ENCODE results near the gene ZNF32. TPM values are rescaled to one million over a fixed set of nuclear protein-coding genes. Genes with fewer than 3 reads are reported as not detected.

Gene ZNF32
- total and polyA plus RNA-seq, 2 of the 8 experiments (the other 6 are each of a cell fraction or from before 2014, with no cell fraction given), result 17.2 to 22.5 TPM

GRCh38 chr10:43658227-43658626 lies 9.5 kb upstream of the ZNF32 start:
- Histone ChIP-seq H2AFZ (ENCODE audit: low read length) (no peak overlapping the region), H2BK120ac (replicated peaks; ENCODE audit: low read depth, low read length) (no peak overlapping the region), H2BK15ac (ENCODE audit: low read length) (no peak overlapping the region), H3K23me2 (ENCODE audit: low read depth, low read length) (no peaks in the 10 kb centered on the region), H2BK12ac (ENCODE audit: low read depth, low read length) (no peak overlapping the region), H3K4ac (replicated peaks; ENCODE audit: insufficient read length, low read depth, low read length) (no peak overlapping the region), H2BK20ac (ENCODE audit: low read length) (no peak overlapping the region), H3K4me1 (replicated peaks in 1 of 4; ENCODE audit: control insufficient read depth in 3 of 4, insufficient read depth in 4 of 4, low read length in 3 of 4) (no peaks in the 10 kb centered on the region), H3K9ac (replicated peaks in 1 of 4; ENCODE audit: extremely low read depth in 1 of 4, low read depth in 3 of 4, low read length in 3 of 4) (no peak overlapping the region), H3K27me3 (replicated peaks in 1 of 4; ENCODE audit: control insufficient read depth in 3 of 4, extremely low read depth in 1 of 4, insufficient read depth in 3 of 4, low read length in 3 of 4) (no peaks in the 10 kb centered on the region), H4K5ac (ENCODE audit: insufficient read length, low read depth, low read length) (no peak overlapping the region), H3K4me3 (ENCODE audit: extremely low read depth in 1 of 4, insufficient read depth in 2 of 4, low read depth in 3 of 4, low read length in 4 of 4) (no peak overlapping the region), H3K79me2 (ENCODE audit: control insufficient read depth in 1 of 2, insufficient read depth in 2 of 2, low read length in 2 of 2) (no peaks in the 10 kb centered on the region), H3K18ac (ENCODE audit: extremely low read depth, low read length) (no peak overlapping the region), H4K91ac (replicated peaks; ENCODE audit: insufficient read length, low read length) (no peak overlapping the region), H3K36me3 (ENCODE audit: control insufficient read depth in 2 of 4, insufficient read depth in 4 of 4, low read length in 3 of 4) (no peaks in the 10 kb centered on the region), H2BK5ac (ENCODE audit: low read depth, low read length) (no peak overlapping the region), H3K27ac (ENCODE audit: low read depth, low read length) (no peak overlapping the region), H3K9me3 (ENCODE audit: insufficient read depth in 2 of 2, low read depth in 1 of 2, low read length in 1 of 2) (no peaks in the 10 kb centered on the region), H2AK5ac (ENCODE audit: low read depth, low read length) (no peak overlapping the region), H4K8ac (ENCODE audit: extremely low read depth, insufficient read depth, low read length) (no peak overlapping the region), H4K20me1 (replicated peaks in 1 of 2; ENCODE audit: control insufficient read depth in 1 of 2, insufficient read depth in 2 of 2, low read length in 2 of 2) (no peaks in the 10 kb centered on the region), H3K23ac (ENCODE audit: insufficient read length) (no peak overlapping the region), H3K4me2 (ENCODE audit: insufficient read depth in 1 of 2, low read depth in 2 of 2, low read length in 2 of 2) (no peak overlapping the region), H3K56ac (replicated peaks; ENCODE audit: insufficient read length, low read depth, low read length) (no peak overlapping the region), H3K79me1 (ENCODE audit: low read depth, low read length) (no peaks in the 10 kb centered on the region), H3K14ac (ENCODE audit: insufficient read length) (no peak overlapping the region)
- DNase-seq (ENCODE audit: low read depth in 1 of 2, low spot score in 2 of 2) (no peak), FAIRE-seq (no peak)
- CTCF ChIA-PET (ENCODE audit: partially characterized antibody), result interaction anchor here (1.5 kb wide), 1 partner anchor 13 kb away, joined by 8 read pairs; no protein-coding TSS in a partner anchor
- POLR2A ChIA-PET (ENCODE audit: partially characterized antibody), result interaction anchor here (1.3 kb wide), 1 partner anchor 9 kb away, joined by 3 read pairs; the partner anchor contains the start of gene ZNF32
- TF ChIP-seq NRF1 (IDR thresholded peaks at IDR 0.05; ENCODE audit: low read depth, low read length) (no peak), RBBP5 (IDR thresholded peaks at IDR 0.05; ENCODE audit: borderline replicate concordance, low read depth, low read length) (no peak), RNF2 (IDR thresholded peaks at IDR 0.05; ENCODE audit: borderline replicate concordance, low read depth, low read length, missing control alignments, poor library complexity, severe bottlenecking) (no peak), FOSL1 (IDR thresholded peaks at IDR 0.05; ENCODE audit: insufficient read depth, low read depth, low read length) (no peak)
- WGBS, 2 experiments (ENCODE audit: extremely low coverage in 1 of 2, insufficient coverage in 1 of 2, insufficient read length in 1 of 2, insufficient replicate concordance in 2 of 2, low coverage in 1 of 2, low lambda C conversion rate in 2 of 2, missing lambda C conversion rate in 1 of 2), result 93% methylated on average over 8 of the region's 8 CpGs; no CpG with 5 or more reads in 1 of the 2 experiments
